ENCODE results near the gene RBM34. TPM values are rescaled to one million over a fixed set of nuclear protein-coding genes. Genes with fewer than 3 reads are reported as not detected.

The RBM34 gene
- total RNA-seq, 1 donor from 2014 or later, result 129 TPM

- no peak overlapping the region for H3K9ac ChIP-seq (ENCODE audit: low read length)
- peaks cover 27% of the 10 kb centered on the region for H4K20me1 ChIP-seq (ENCODE audit: insufficient read depth, low read length)
Observed at GRCh38 chr1:235138821-235139220, 22.2 kb downstream of the RBM34 start.

GRCh38 chr1:235136111-235136510, 24.9 kb downstream of the RBM34 start:
- Histone ChIP-seq H3K27me3 (ENCODE audit: insufficient read depth, low read length) (no peaks in the 10 kb centered on the region), H3K9me3 (ENCODE audit: insufficient read depth, low read depth, low read length) (no peaks in the 10 kb centered on the region), H3K27ac (ENCODE audit: low read depth, low read length) (no peak overlapping the region), H2AFZ (ENCODE audit: low read depth, low read length) (no peak overlapping the region), H3K4me2 (ENCODE audit: low read length) (no peak overlapping the region), H3K4me3 (ENCODE audit: insufficient read depth, low read depth, low read length) (no peak overlapping the region), H3K36me3 (ENCODE audit: insufficient read depth, low read length) (peaks cover 50% of the 10 kb centered on the region), H4K20me1 (ENCODE audit: insufficient read depth, low read length) (peaks cover 19% of the 10 kb centered on the region), H3K9ac (ENCODE audit: low read length) (no peak overlapping the region), H3K4me1 (ENCODE audit: insufficient read depth, low read length) (no peaks in the 10 kb centered on the region), H3K79me2 (ENCODE audit: insufficient read depth, low read length) (peaks cover 12% of the 10 kb centered on the region)
- Mint-ChIP-seq H3K27ac (ENCODE audit: unreplicated experiment) (no peak overlapping the region), H3K27me3 (ENCODE audit: low read depth, unreplicated experiment) (no peaks in the 10 kb centered on the region), H3K9me3 (ENCODE audit: unreplicated experiment) (peaks cover 2% of the 10 kb centered on the region), H3K4me3 (ENCODE audit: unreplicated experiment) (no peak overlapping the region), H3K4me1 (ENCODE audit: low read depth, unreplicated experiment) (peaks cover 11% of the 10 kb centered on the region), H3K36me3 (ENCODE audit: low read depth, unreplicated experiment) (peaks cover 28% of the 10 kb centered on the region)
- FAIRE-seq (no peak), DNase-seq (ENCODE audit: low read depth) (no peak)
- no peak for TF ChIP-seq CTCF (IDR thresholded peaks at IDR 0.05; ENCODE audit: insufficient read depth, low read depth, low read length)
- no peak for TF ChIP-seq EZH2 (IDR thresholded peaks at IDR 0.05; ENCODE audit: insufficient read depth, low read length)

More at GRCh38 chr1:235138821-235139220, 22.2 kb downstream of the RBM34 start:
- Histone ChIP-seq H2AFZ (ENCODE audit: low read depth, low read length) (no peak overlapping the region), H3K79me2 (ENCODE audit: insufficient read depth, low read length) (peaks cover 28% of the 10 kb centered on the region), H3K4me3 (ENCODE audit: insufficient read depth, low read depth, low read length) (no peak overlapping the region), H3K27ac (ENCODE audit: low read depth, low read length) (no peak overlapping the region), H3K27me3 (ENCODE audit: insufficient read depth, low read length) (no peaks in the 10 kb centered on the region), H3K36me3 (ENCODE audit: insufficient read depth, low read length) (peaks cover 44% of the 10 kb centered on the region), H3K9me3 (ENCODE audit: insufficient read depth, low read depth, low read length) (no peaks in the 10 kb centered on the region), H3K4me2 (ENCODE audit: low read length) (no peak overlapping the region), H3K4me1 (ENCODE audit: insufficient read depth, low read length) (no peaks in the 10 kb centered on the region)
- peaks cover 36% of the 10 kb centered on the region for H3K36me3 Mint-ChIP-seq (ENCODE audit: low read depth, unreplicated experiment)
- TF ChIP-seq CTCF (IDR thresholded peaks at IDR 0.05; ENCODE audit: insufficient read depth, low read depth, low read length) (no peak), EZH2 (IDR thresholded peaks at IDR 0.05; ENCODE audit: insufficient read depth, low read length) (no peak)
- no peak for FAIRE-seq
- no peak overlapping the region for H3K27ac Mint-ChIP-seq (ENCODE audit: unreplicated experiment)
- H3K4me1 Mint-ChIP-seq (ENCODE audit: low read depth, unreplicated experiment), result peaks cover 11% of the 10 kb centered on the region
- H3K4me3 Mint-ChIP-seq (ENCODE audit: unreplicated experiment), result no peak overlapping the region
- H3K9me3 Mint-ChIP-seq (ENCODE audit: unreplicated experiment), result no peaks in the 10 kb centered on the region
- H3K27me3 Mint-ChIP-seq (ENCODE audit: low read depth, unreplicated experiment), result no peaks in the 10 kb centered on the region
- no peak for DNase-seq (ENCODE audit: low read depth)

GRCh38 chr1:235134171-235134570, 26.9 kb downstream of the RBM34 start:
- Histone ChIP-seq H3K36me3 (ENCODE audit: insufficient read depth, low read length) (peaks cover 46% of the 10 kb centered on the region), H3K4me1 (ENCODE audit: insufficient read depth, low read length) (no peaks in the 10 kb centered on the region), H2AFZ (ENCODE audit: low read depth, low read length) (no peak overlapping the region), H3K79me2 (ENCODE audit: insufficient read depth, low read length) (peaks cover 7% of the 10 kb centered on the region), H3K27me3 (ENCODE audit: insufficient read depth, low read length) (no peaks in the 10 kb centered on the region), H3K4me3 (ENCODE audit: insufficient read depth, low read depth, low read length) (no peak overlapping the region), H3K9ac (ENCODE audit: low read length) (no peak overlapping the region), H3K27ac (ENCODE audit: low read depth, low read length) (no peak overlapping the region), H4K20me1 (ENCODE audit: insufficient read depth, low read length) (peaks cover 15% of the 10 kb centered on the region), H3K4me2 (ENCODE audit: low read length) (no peak overlapping the region), H3K9me3 (ENCODE audit: insufficient read depth, low read depth, low read length) (no peaks in the 10 kb centered on the region)
- Mint-ChIP-seq H3K27ac (ENCODE audit: unreplicated experiment) (no peak overlapping the region), H3K4me1 (ENCODE audit: low read depth, unreplicated experiment) (peaks cover 13% of the 10 kb centered on the region), H3K9me3 (ENCODE audit: unreplicated experiment) (peaks cover 2% of the 10 kb centered on the region), H3K4me3 (ENCODE audit: unreplicated experiment) (no peak overlapping the region), H3K36me3 (ENCODE audit: low read depth, unreplicated experiment) (peaks cover 30% of the 10 kb centered on the region), H3K27me3 (ENCODE audit: low read depth, unreplicated experiment) (no peaks in the 10 kb centered on the region)
- DNase-seq (ENCODE audit: low read depth) (no peak), FAIRE-seq (no peak)
- TF ChIP-seq EZH2 (IDR thresholded peaks at IDR 0.05; ENCODE audit: insufficient read depth, low read length) (no peak), CTCF (IDR thresholded peaks at IDR 0.05; ENCODE audit: insufficient read depth, low read depth, low read length) (no peak)

Data from astrocyte (in vitro differentiated cells and primary cell).